ENCODE measurements around the gene SIPA1L3. TPM values are rescaled to one million over a fixed set of nuclear protein-coding genes. Genes with fewer than 3 reads are reported as not detected.

The SIPA1L3 gene
- total and polyA plus RNA-seq, 2 experiments from 2014 or later: 15.7 to 54.1 TPM

GRCh38 chr19:37986048-37986750 lies 79.2 kb downstream of the SIPA1L3 start:
- Histone ChIP-seq H3K27me3 (ENCODE audit: insufficient read depth) (no peaks in the 10 kb centered on the region), H3K36me3 (ENCODE audit: insufficient read depth) (no peaks in the 10 kb centered on the region), H3F3A (replicated peaks; ENCODE audit: low read depth) (peaks cover 26% of the 10 kb centered on the region), H4K20me1 (replicated peaks; ENCODE audit: insufficient read depth) (peaks cover 4% of the 10 kb centered on the region), H3K79me2 (replicated peaks; ENCODE audit: insufficient read depth) (peaks cover 43% of the 10 kb centered on the region), H3K4me2 (0 out of 2 replicates have a peak overlapping the region, but pooled peaks have one; percentile 48), H3K4me3 (no peak overlapping the region), H3K4me1 (ENCODE audit: insufficient read depth) (peaks cover 51% of the 10 kb centered on the region), H2AFZ (no peak overlapping the region), H3K27ac (ENCODE audit: low read depth) (peak overlapping the region; percentile 98; the same call in 1 of the 2 replicates), H3K9me2 (ENCODE audit: insufficient read depth) (no peaks in the 10 kb centered on the region)
- no peak for ATAC-seq
- H3K4me1 Mint-ChIP-seq: peaks cover 59% of the 10 kb centered on the region
- DNase-seq (ENCODE audit: low spot score): no peak
- H3K27ac Mint-ChIP-seq: peak overlapping the region; percentile 55; the same call in 1 of the 2 replicates
- H3K36me3 Mint-ChIP-seq (ENCODE audit: low read depth): no peaks in the 10 kb centered on the region
- TF ChIP-seq, protein P1, sequence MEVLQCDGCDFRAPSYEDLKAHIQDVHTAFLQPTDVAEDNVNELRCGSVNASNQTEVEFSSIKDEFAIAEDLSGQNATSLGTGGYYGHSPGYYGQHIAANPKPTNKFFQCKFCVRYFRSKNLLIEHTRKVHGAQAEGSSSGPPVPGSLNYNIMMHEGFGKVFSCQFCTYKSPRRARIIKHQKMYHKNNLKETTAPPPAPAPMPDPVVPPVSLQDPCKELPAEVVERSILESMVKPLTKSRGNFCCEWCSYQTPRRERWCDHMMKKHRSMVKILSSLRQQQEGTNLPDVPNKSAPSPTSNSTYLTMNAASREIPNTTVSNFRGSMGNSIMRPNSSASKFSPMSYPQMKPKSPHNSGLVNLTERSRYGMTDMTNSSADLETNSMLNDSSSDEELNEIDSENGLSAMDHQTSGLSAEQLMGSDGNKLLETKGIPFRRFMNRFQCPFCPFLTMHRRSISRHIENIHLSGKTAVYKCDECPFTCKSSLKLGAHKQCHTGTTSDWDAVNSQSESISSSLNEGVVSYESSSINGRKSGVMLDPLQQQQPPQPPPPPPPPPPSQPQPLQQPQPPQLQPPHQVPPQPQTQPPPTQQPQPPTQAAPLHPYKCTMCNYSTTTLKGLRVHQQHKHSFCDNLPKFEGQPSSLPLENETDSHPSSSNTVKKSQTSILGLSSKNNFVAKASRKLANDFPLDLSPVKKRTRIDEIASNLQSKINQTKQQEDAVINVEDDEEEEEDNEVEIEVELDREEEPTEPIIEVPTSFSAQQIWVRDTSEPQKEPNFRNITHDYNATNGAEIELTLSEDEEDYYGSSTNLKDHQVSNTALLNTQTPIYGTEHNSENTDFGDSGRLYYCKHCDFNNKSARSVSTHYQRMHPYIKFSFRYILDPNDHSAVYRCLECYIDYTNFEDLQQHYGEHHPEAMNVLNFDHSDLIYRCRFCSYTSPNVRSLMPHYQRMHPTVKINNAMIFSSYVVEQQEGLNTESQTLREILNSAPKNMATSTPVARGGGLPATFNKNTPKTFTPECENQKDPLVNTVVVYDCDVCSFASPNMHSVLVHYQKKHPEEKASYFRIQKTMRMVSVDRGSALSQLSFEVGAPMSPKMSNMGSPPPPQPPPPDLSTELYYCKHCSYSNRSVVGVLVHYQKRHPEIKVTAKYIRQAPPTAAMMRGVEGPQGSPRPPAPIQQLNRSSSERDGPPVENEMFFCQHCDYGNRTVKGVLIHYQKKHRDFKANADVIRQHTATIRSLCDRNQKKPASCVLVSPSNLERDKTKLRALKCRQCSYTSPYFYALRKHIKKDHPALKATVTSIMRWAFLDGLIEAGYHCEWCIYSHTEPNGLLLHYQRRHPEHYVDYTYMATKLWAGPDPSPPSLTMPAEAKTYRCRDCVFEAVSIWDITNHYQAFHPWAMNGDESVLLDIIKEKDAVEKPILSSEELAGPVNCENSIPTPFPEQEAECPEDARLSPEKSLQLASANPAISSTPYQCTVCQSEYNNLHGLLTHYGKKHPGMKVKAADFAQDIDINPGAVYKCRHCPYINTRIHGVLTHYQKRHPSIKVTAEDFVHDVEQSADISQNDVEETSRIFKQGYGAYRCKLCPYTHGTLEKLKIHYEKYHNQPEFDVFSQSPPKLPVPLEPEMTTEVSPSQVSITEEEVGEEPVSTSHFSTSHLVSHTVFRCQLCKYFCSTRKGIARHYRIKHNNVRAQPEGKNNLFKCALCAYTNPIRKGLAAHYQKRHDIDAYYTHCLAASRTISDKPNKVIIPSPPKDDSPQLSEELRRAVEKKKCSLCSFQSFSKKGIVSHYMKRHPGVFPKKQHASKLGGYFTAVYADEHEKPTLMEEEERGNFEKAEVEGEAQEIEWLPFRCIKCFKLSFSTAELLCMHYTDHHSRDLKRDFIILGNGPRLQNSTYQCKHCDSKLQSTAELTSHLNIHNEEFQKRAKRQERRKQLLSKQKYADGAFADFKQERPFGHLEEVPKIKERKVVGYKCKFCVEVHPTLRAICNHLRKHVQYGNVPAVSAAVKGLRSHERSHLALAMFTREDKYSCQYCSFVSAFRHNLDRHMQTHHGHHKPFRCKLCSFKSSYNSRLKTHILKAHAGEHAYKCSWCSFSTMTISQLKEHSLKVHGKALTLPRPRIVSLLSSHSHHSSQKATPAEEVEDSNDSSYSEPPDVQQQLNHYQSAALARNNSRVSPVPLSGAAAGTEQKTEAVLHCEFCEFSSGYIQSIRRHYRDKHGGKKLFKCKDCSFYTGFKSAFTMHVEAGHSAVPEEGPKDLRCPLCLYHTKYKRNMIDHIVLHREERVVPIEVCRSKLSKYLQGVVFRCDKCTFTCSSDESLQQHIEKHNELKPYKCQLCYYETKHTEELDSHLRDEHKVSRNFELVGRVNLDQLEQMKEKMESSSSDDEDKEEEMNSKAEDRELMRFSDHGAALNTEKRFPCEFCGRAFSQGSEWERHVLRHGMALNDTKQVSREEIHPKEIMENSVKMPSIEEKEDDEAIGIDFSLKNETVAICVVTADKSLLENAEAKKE (CRISPR knock-in tag; IDR thresholded peaks at IDR 0.05): no peak
- TF ChIP-seq STAT1 (IDR thresholded peaks at IDR 0.05; ENCODE audit: unreplicated experiment): no peak
- no peak for TF ChIP-seq JUNB (IDR thresholded peaks at IDR 0.05; ENCODE audit: unreplicated experiment)
- no peak for TF ChIP-seq CREB1 (CRISPR knock-in tag; IDR thresholded peaks at IDR 0.05; ENCODE audit: low read depth)
- TF ChIP-seq, protein P2, sequence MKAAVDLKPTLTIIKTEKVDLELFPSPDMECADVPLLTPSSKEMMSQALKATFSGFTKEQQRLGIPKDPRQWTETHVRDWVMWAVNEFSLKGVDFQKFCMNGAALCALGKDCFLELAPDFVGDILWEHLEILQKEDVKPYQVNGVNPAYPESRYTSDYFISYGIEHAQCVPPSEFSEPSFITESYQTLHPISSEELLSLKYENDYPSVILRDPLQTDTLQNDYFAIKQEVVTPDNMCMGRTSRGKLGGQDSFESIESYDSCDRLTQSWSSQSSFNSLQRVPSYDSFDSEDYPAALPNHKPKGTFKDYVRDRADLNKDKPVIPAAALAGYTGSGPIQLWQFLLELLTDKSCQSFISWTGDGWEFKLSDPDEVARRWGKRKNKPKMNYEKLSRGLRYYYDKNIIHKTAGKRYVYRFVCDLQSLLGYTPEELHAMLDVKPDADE (IDR thresholded peaks at IDR 0.05): no peak
- TF ChIP-seq EZH2phosphoT487 (IDR thresholded peaks at IDR 0.05; ENCODE audit: unreplicated experiment): no peak
- peaks cover 17% of the 10 kb centered on the region for H3K27me3 Mint-ChIP-seq (ENCODE audit: insufficient read depth, low read depth, poor library complexity)
- H3K9me3 Mint-ChIP-seq: no peaks in the 10 kb centered on the region; the same call in 2 of the 3 replicates
- no peak overlapping the region for H3K4me3 Mint-ChIP-seq

Measured in GM23338 (cell line).